Tibial nerve (tissue), 3 donors: ENCODE measurements around the gene LMCD1.

Experiments used
- POLR2A ChIP-seq, 2 donors: fragments of 450-650 bp; IDR thresholded peaks; one replicate each; pipeline ENCODE4 v1.6.1; 2017; ENCODE audit warnings: antibody characterized with exemption in 2 of 2, mild to moderate bottlenecking in 2 of 2, moderate library complexity in 2 of 2
- TF ChIP-seq, protein P1 (sequence below), 5 experiments: fragments of 200-600 bp in 3 of 5; fragments of 450-650 bp in 2 of 5; sonication (generic) in 3 of 5; IDR thresholded peaks; one replicate each; pipeline ENCODE4 v1.5.1; 2016 to 2019; ENCODE audit warnings: antibody characterized with exemption in 5 of 5, mild to moderate bottlenecking in 3 of 5, moderate library complexity in 2 of 5

GRCh38 chr3:8464668-8465067 is 37.0 kb upstream of the LMCD1 start:
- TF ChIP-seq POLR2A (IDR thresholded peaks at IDR 0.05) = no peak
- TF ChIP-seq, protein P1, sequence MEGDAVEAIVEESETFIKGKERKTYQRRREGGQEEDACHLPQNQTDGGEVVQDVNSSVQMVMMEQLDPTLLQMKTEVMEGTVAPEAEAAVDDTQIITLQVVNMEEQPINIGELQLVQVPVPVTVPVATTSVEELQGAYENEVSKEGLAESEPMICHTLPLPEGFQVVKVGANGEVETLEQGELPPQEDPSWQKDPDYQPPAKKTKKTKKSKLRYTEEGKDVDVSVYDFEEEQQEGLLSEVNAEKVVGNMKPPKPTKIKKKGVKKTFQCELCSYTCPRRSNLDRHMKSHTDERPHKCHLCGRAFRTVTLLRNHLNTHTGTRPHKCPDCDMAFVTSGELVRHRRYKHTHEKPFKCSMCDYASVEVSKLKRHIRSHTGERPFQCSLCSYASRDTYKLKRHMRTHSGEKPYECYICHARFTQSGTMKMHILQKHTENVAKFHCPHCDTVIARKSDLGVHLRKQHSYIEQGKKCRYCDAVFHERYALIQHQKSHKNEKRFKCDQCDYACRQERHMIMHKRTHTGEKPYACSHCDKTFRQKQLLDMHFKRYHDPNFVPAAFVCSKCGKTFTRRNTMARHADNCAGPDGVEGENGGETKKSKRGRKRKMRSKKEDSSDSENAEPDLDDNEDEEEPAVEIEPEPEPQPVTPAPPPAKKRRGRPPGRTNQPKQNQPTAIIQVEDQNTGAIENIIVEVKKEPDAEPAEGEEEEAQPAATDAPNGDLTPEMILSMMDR (IDR thresholded peaks at IDR 0.05) = no peak
